Measurements from ENCODE around the gene TOM1.

Gene TOM1

GRCh38 chr22:35313311-35314121, 13.8 kb downstream of the TOM1 start:
- Histone ChIP-seq H3K27me3 (replicated peaks) (no peaks in the 10 kb centered on the region), H3K4me3 (ENCODE audit: low read depth, low read length) (no peak overlapping the region), H3K27ac (peak overlapping the region; percentile 72), H3K36me3 (replicated peaks) (peaks cover 6% of the 10 kb centered on the region)
- DNase-seq, result peak; percentile 93
- no peak for TF ChIP-seq CTCF (IDR thresholded peaks at IDR 0.05; ENCODE audit: low read depth, low read length, missing control alignments)
- in situ Hi-C loops (cut with HindIII; ENCODE audit: low pct_ligation_motif_present, low sequenced_read_pairs), result no loop called here

GRCh38 chr22:35314161-35314942, 14.7 kb downstream of the TOM1 start:
- DNase-seq, result no peak
- Histone ChIP-seq H3K36me3 (replicated peaks) (peaks cover 12% of the 10 kb centered on the region), H3K4me3 (ENCODE audit: low read depth, low read length) (no peak overlapping the region), H3K27ac (peak overlapping the region; percentile 72), H3K27me3 (replicated peaks) (no peaks in the 10 kb centered on the region)
- in situ Hi-C loops (cut with HindIII; ENCODE audit: low pct_ligation_motif_present, low sequenced_read_pairs), result no loop called here
- TF ChIP-seq CTCF (IDR thresholded peaks at IDR 0.05; ENCODE audit: low read depth, low read length, missing control alignments), result no peak

GRCh38 chr22:35315141-35315854, 15.6 kb downstream of the TOM1 start:
- in situ Hi-C loops (cut with HindIII; ENCODE audit: low pct_ligation_motif_present, low sequenced_read_pairs), result no loop called here
- no peak for DNase-seq
- Histone ChIP-seq H3K4me3 (ENCODE audit: low read depth, low read length) (no peak overlapping the region), H3K36me3 (replicated peaks) (peaks cover 12% of the 10 kb centered on the region), H3K27me3 (replicated peaks) (no peaks in the 10 kb centered on the region), H3K27ac (no peak overlapping the region)
- no peak for TF ChIP-seq CTCF (IDR thresholded peaks at IDR 0.05; ENCODE audit: low read depth, low read length, missing control alignments)

GRCh38 chr22:35315855-35316745, 16.4 kb downstream of the TOM1 start:
- Histone ChIP-seq H3K27me3 (replicated peaks) (no peaks in the 10 kb centered on the region), H3K27ac (no peak overlapping the region), H3K4me3 (ENCODE audit: low read depth, low read length) (no peak overlapping the region), H3K36me3 (replicated peaks) (peaks cover 12% of the 10 kb centered on the region)
- no peak for DNase-seq
- no peak for TF ChIP-seq CTCF (IDR thresholded peaks at IDR 0.05; ENCODE audit: low read depth, low read length, missing control alignments)
- in situ Hi-C loops (cut with HindIII; ENCODE audit: low pct_ligation_motif_present, low sequenced_read_pairs), result no loop called here

- no peak for DNase-seq
- Histone ChIP-seq H3K27me3 (replicated peaks) (no peaks in the 10 kb centered on the region), H3K36me3 (replicated peaks) (peaks cover 12% of the 10 kb centered on the region), H3K27ac (no peak overlapping the region), H3K4me3 (ENCODE audit: low read depth, low read length) (no peak overlapping the region)
- TF ChIP-seq CTCF (IDR thresholded peaks at IDR 0.05; ENCODE audit: low read depth, low read length, missing control alignments), result no peak
- in situ Hi-C loops (cut with HindIII; ENCODE audit: low pct_ligation_motif_present, low sequenced_read_pairs), result no loop called here
Measured at GRCh38 chr22:35316751-35317150, 17.1 kb downstream of the TOM1 start.

Measured in brain microvascular endothelial cell (primary cell).